ENCODE measurements around the gene DCAF17.
"Not testable (repeated sequence)": the region's sequence is repeated elsewhere in the genome, so short reads cannot be mapped to it uniquely, and the experiment has no call there.

Gene DCAF17

GRCh38 chr2:171529914-171530313 lies 95.9 kb downstream of the DCAF17 start:
- intact Hi-C loops (cut with DNase I): no loop called here
- no peak for DNase-seq

- DNase-seq: no peak
- intact Hi-C loops (cut with DNase I): no loop called here
Measured at GRCh38 chr2:171530378-171530777, 96.4 kb downstream of the DCAF17 start.

GRCh38 chr2:171530859-171531258 lies 96.8 kb downstream of the DCAF17 start:
- DNase-seq; intact Hi-C loops (cut with DNase I): not testable (repeated sequence)

- intact Hi-C loops (cut with DNase I): no loop called here
- peak in 8 of 42 donors; percentile 6 to 51 (median 20) for DNase-seq
Measured at GRCh38 chr2:171531291-171531690, 97.3 kb downstream of the DCAF17 start.

GRCh38 chr2:171531836-171532450 lies 97.9 kb downstream of the DCAF17 start:
- intact Hi-C loops (cut with DNase I): no loop called here
- no peak for DNase-seq

GRCh38 chr2:171533331-171533730 lies 99.3 kb downstream of the DCAF17 start:
- intact Hi-C loops (cut with DNase I): no loop called here
- no peak for DNase-seq
